H1 (cell line): ENCODE results near the gene FAM76B.

Source experiments
- CEBPB ChIP-seq: IDR thresholded peaks from 2 replicates; pipeline ENCODE4 v1.6.1; 2012; ENCODE audit warnings: low read depth, low read length
- CTCF ChIP-seq, 3 experiments: IDR thresholded peaks; 1 replicate in 2 of 3; 2 replicates in 1 of 3; pipeline versions ENCODE4 v1.5.1 to v1.6.1; 2011; ENCODE audit warnings: low read length in 3 of 3, mild to moderate bottlenecking in 3 of 3, inconsistent platforms in 2 of 3, low read depth in 1 of 3, moderate library complexity in 1 of 3; ENCODE audit not compliant: insufficient read depth in 1 of 3; ENCODE audit errors: control extremely low read depth in 1 of 3
- EZH2 ChIP-seq: fragments of 200-600 bp; sonication (generic); IDR thresholded peaks from 2 replicates; pipeline ENCODE4 v1.7.1; 2012; ENCODE audit warnings: low read depth, mild to moderate bottlenecking, moderate library complexity, low read length, inconsistent platforms; ENCODE audit not compliant: severe bottlenecking
- POU5F1 ChIP-seq: IDR thresholded peaks from 2 replicates; pipeline ENCODE4 v1.6.1; 2011; ENCODE audit warnings: low read depth, mild to moderate bottlenecking, low read length, moderate library complexity
- RAD21 ChIP-seq, 2 experiments: IDR thresholded peaks in 1 of 2; conservative IDR thresholded peaks in 1 of 2; 2 replicates each; pipeline ENCODE4 v1.6.1; 2011; ENCODE audit warnings: low read depth in 2 of 2, low read length in 2 of 2, improper control_type of control experiment in 1 of 2, inconsistent platforms in 1 of 2, mild to moderate bottlenecking in 1 of 2, moderate library complexity in 1 of 2
- SP2 ChIP-seq: IDR thresholded peaks from 2 replicates; pipeline ENCODE4 v1.6.1; 2012; ENCODE audit warnings: mild to moderate bottlenecking, low read length, inconsistent platforms
- ZNF274 ChIP-seq: IDR thresholded peaks from 2 replicates; pipeline ENCODE4 v1.7.0; 2012; ENCODE audit warnings: low read length, borderline replicate concordance; ENCODE audit errors: extremely low read depth
- TF ChIP-seq, protein P1 (sequence below): IDR thresholded peaks from 2 replicates; pipeline ENCODE4 v1.6.1; 2011; ENCODE audit warnings: low read depth, mild to moderate bottlenecking, low read length; ENCODE audit not compliant: insufficient read depth

DNA sequence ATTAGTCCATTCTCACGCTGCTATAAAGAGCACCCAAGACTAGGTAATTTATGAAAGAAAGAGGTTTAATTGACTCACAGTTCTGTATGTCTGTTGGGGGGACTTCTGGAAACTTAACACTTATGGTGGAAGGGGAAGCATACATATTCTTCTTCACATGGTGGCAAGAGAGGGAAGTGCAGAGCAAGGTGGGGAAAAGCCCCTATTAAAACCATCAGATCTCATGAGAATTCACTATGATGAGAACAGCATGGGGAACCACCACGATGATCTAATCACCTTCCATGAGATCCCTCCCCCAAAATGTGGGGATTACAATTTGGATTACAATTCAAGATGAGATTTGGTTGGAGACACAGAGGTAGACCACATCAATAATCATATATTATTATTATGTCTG lies 26.5 kb upstream of the FAM76B start:
- no peak for TF ChIP-seq EZH2
- no peak for TF ChIP-seq CEBPB
- no peak for TF ChIP-seq RAD21 (IDR thresholded peaks at IDR 0.05 in 1 of 2, conservative IDR thresholded peaks at IDR 0.05 in 1 of 2; ENCODE audit: low read depth in 2 of 2, low read length in 2 of 2)
- TF ChIP-seq CTCF (IDR thresholded peaks at IDR 0.05; ENCODE audit: control extremely low read depth in 1 of 3, insufficient read depth in 1 of 3, low read depth in 1 of 3, low read length in 3 of 3): no peak
- TF ChIP-seq, protein P1, sequence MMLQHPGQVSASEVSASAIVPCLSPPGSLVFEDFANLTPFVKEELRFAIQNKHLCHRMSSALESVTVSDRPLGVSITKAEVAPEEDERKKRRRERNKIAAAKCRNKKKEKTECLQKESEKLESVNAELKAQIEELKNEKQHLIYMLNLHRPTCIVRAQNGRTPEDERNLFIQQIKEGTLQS: no peak
- no peak for TF ChIP-seq SP2
- TF ChIP-seq POU5F1: no peak
- no peak for TF ChIP-seq ZNF274
